HG03342 (cell line): Measurements from ENCODE around the gene PITX2.

Source experiments
- ATAC-seq: cut with Tn5 transposase; IDR thresholded peaks from one replicate; pipeline ENCODE4 v1.9.1; 2021; ENCODE audit warnings: mild to moderate bottlenecking, moderate library complexity; ENCODE audit not compliant: unreplicated experiment

Gene PITX2

DNA sequence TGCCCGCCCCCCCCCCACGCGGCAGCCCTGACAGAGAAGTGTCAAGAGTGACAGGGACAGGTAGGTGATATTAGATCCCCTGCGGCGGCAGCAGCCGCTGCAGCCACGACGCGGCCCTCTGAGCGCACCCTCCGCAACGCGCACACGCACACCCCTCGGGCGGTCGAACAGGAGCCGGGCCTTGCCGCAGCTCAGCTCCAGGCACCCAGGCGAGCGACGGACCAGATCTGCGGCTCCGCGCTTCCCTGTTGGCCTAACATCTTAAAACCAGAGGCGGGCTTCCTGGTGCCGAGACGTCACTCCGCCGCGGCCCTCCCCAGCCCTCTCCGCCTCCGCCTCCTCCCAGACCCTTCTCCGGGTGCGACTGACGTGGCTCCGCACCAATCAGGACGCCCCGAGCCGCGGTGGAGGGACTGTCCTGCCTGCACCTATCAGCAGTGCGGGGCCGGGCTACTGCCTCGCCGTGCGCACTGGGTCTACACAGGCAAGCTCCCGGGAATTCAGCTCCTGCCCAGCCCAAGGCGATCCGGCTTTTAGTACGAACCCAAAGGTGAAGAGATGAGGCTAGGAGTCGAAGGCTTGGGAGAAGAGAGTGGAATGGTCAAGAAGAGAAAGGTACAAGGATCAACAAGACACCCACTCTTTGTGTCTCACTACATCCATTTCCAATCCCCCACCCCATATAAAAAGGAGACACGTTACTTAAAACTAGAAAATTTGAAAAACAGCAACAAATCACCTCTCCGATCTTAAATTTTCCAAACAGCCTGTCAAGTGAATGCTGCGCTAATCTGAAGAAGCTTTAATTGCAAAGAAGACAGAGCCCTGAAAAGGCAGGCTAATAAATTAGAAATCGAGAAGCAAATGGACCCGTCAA, at the start of gene PITX2:
Gene PITX2 (minus strand): TSS at position 237 of the 877 bp plus-strand sequence. CDS start 617 bp downstream, outside the sequence.
- ATAC-seq, result peak; percentile 71

DNA sequence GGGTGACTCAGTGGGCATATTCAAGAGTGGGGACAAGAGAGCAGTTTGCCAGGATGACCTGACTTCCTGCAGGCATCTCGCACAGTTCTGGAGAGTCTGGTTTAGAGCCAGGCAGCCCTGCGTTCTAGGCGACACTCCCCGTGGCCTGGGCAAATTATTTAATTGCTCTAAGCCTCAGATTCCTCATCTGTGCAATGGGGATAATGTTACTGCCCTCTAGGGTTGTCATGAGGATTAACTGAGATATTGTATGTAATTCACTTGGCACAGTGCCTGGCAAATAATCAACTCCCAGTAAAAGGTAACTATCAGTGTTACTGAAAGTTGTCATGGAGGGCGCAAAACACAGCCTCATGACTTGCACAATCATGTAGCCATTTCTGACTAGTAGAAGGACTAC, 48.8 kb upstream of the PITX2 start:
- no peak for ATAC-seq

DNA sequence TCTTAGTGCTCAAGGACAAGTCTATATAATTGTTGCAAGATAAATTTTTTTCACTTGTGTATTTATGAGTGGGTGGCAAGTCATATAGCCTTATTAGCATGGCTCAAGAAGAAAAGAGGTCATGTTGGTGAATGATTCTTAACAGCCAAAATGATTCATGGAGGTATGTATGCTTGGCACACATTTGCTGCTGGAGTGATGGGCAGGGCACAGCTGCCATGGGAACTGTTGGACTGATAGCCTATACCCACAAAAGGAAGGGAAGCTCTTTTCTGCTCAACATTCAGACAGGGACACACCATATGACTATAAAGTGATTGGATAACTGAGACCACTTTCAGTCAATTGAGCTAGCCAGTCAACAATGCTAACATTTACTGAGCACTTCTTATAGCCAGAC, 46.8 kb upstream of the PITX2 start:
- ATAC-seq, result no peak

DNA sequence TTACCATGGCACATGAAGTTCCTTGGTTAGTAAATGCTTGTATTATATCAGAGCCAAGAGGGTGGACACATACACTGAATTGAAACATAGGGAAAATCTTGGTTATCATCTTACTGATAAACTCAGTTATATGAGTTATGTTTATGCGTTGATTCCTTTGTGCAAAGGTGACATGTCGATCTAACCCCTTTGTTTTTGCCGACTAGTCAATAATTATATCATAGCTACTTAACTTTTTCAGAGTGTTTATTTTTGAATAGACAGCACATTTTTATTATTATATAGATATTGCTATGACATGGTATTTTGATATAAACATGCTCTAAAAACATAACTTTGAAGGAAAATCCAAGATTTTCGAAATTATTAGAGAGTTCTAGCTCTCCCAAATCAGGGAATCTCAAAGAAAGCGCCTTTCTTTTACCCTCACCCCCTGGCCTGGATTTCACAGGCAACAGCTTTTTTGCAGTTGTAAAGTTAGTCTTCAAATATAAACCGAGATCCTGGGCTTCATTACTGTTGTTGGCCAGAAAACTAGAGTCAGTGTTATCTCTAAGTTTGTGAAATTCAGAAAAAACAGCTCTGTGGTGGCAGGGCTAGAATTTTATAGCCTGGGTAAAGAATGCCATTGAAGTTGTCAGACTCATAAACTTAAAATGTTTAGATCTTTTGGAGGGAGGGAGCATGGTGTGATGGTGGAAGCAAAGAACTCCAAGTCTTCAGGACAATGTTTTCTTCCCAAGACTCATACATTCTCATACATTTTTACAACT, 45.8 kb upstream of the PITX2 start:
- ATAC-seq, result no peak

DNA sequence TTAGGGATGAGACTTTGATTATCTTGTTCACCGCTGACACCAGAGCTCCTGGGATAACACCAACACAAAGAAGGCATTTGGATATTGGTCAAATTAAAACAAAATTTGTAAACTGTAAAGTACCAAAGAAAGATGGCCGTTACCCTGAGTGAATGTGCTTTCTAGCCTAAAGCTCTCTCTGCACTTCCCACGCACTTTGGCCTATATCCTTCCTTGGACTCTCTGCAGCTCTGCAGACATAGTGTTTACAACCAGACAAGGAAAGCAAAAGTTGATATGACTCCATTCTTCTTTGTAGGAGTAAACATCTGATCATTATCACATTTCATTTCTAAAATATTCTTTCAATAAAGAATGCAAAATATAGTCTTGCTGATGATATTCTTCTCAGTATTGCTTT, 44.8 kb upstream of the PITX2 start:
- ATAC-seq, result no peak

DNA sequence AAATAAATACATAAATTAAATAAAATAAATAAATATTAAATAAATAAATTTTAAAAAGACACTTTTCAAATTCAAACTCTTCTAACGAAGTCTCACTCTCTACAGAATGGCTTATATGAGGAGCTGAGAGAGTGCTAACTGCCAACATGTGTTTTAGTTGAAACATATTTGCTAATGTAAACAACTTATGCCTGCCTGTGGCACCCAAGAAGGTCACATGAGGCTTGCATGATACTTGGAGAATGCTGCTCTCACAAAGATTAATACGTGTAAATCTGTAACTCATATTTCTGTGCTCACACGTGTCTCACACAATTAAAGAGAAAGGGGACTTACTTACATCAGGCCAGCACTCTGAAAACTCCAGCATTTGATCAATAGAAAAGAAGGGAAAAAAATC, 43.2 kb upstream of the PITX2 start:
- no peak for ATAC-seq

DNA sequence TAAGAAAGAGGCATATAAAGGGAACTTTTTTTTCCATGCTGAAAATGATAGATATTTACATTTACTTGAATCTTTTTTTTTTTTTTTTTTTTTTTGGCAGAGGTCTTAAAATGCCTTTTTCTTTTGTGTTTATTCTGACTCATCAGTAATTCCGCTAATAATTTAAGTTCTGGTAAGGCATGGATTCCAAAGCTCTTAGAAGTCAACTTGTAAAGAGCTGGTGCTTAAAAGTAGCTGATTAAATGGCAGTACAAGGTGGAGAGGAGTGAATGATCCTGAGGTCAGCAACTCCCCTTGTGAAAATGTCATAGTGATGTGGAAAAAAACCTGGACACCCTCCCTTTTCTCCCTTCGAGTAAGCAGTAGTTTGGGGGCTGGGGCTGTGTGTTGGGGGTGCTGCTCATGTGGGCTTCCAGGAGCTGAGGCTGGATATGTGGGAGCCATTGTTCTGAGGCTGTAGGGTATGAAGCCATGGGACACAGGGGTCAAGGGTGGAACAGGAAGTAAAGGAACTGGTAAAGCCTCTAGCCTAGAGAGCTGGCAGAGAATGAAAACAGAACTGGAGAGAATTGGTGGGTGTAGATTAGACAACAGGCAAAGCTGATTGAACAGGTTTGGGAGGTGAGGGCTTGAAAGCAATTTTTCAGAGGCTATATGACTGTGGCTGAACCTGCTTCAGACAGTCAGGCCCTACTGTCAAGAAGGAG, 41.0 kb upstream of the PITX2 start:
- no peak for ATAC-seq

DNA sequence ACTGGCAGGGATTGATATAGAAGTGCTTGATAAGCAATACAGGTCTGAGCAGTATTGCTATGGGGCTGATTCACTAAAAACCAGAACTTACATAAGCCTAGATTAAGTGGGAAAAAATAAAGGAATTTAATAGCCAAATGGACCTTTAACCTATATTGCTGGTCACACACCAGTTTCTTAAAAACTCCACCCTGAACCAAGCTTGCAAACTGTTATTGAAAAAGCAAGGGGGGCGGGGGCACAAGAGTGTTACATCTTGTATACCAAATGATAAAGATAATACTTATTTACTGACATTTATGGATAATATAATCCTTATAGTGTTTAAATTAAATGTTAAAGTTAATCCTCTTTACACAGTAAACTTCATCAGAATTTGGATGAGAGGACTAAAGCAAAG, 40.3 kb upstream of the PITX2 start:
- no peak for ATAC-seq

DNA sequence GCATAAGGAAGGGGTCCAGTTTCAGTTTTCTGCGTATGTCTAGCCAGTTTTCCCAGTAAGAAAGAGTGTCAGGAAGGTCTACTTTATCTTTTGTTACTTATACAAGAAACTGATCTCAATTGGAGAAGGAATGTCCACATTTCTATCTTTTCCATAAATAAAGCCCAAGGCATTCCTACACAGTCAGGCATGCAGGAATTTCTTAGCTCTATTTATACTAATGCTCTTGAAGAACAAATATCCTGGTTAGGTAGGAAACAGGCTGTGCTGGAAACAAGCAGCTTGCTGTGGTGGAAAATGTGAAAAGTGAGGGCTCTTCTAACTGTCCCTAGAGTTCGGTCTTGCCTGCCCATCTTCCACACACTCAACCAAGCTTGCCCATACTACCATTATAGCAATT, 37.9 kb upstream of the PITX2 start:
- ATAC-seq, result no peak

DNA sequence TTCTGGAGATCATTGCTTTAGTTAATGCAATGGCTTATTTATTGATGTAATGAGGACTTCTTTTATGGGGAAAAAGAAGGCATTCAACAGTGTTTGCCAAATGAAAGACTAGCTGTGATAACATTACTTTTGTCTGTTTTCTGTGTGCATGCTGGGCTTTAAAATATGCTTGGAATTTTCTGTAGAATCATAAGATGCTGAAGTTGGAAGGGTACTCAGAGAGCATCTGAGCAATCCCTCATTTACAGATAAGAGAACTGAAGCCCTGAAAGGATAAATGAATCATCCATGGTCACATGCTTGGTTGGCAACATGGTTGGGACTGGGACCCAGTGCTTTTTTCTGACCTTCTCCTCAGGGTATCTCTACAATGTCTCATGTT, 31.4 kb upstream of the PITX2 start:
- no peak for ATAC-seq

DNA sequence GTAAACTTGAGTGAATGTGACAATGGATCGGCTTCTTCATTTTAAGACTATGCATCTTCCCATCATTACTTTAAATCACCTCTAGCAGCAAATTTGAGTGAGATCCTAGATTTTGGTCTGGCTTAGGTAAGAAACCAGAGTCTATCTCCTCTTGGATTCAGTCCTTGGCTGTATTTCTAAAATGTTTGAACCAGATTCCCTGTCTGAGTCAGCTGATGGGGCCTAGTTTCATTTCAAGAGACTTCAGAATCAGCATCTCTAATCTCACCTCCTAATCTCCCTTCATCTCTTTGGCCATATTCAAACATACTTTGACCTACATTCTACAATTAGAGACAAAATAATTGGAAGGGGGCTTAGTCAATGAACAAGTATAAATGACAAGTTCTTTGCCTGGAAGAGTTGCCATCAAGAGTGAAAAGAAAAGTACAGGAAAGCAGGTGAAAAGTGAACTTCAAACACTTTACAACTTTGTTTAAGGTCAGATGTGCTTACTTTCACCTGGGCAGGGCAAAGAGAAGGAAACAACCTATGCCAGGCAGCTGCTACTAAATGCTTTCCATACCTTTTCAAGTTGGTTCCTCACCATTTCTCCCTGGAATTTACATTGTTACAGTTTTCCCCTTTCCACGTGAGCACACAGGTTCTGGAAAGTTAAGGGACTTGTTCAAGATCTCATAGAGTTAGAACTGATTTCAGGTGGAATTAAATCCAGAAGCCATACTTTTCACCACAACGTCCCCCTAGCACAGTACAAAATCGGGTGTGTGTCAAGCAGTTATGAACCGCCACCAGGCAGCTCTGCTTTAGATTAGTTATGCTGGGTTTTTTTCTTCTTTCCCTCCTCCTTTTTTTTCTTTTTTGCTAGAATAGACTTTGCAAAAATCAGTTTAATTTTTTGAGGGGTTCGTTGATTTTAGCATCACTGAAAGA, 30.7 kb upstream of the PITX2 start:
- no peak for ATAC-seq

DNA sequence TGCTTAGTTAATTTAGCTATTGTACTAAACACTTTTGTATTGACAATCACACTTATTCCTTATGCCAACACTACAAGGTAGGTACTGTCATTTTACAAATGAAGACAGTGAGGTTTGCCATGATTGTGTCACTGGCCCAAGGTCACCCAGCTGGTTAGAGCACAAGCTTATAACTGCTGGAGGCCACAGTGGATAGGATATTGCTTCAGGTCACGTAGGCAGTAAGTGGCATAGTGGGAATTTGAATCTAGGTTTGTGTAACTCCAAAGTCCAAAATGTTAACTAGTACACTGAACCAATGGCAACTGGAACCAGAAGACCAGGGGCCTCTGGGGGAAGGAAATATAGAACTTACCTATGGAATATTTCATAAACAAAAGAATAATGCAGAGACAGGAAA, 21.1 kb upstream of the PITX2 start:
- no peak for ATAC-seq

DNA sequence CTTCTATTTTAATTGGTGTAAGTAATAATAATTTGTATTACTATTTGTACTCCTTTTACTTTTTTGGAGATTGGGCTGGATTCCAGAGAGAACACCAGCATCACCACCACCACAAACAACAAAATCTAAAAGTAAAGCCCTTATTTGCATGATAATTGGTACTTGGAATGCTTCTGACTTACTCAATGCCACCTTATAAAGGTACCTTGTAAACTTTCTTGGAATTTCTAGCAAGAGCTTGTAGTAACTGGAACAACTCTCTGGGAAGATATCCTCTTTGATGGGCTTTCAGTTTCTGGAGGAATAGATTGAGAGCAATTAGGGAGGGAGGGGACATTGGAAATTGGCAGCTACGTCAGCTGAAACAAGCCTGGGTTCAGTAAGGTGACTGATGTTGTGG, 20.2 kb upstream of the PITX2 start:
- ATAC-seq, result no peak

DNA sequence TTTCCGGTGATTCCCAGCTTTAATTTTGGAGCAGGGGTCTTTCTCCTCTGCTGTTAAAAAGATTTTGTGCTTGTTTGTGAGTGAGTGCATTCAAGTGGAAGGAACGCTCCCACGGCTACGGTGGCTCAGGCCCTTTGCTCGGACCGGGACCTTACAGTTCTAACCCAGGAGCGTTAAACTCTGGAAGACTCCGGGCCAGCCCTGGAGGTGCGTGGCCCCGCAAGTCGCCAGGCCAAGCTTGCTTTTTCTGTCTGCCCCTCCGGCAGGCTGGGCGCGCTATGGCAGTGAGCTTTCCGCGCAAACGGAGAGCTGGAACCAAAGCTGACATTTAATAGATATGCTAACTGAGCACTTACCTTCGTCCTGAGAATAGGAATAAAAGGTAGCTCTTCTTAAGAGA, 18.3 kb upstream of the PITX2 start:
- no peak for ATAC-seq

DNA sequence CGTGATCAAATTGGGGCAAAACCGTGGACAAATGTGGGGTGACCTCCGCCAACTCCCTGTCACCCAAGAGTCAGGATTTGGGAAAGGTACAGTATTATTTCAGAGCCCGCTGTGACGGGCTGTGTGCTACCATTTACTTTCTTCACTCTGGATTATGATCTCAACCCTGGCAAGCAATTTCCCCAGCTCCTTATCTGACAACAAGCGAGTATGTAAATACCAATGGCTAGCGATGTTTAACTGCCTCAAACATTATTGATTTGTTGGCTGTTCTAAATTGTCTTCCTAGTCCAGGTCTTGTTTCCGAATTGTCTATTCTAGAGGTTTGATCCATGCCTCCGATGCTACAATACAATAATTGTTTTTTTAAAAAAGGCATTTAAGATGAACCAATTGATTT, 17.7 kb upstream of the PITX2 start:
- ATAC-seq, result no peak

DNA sequence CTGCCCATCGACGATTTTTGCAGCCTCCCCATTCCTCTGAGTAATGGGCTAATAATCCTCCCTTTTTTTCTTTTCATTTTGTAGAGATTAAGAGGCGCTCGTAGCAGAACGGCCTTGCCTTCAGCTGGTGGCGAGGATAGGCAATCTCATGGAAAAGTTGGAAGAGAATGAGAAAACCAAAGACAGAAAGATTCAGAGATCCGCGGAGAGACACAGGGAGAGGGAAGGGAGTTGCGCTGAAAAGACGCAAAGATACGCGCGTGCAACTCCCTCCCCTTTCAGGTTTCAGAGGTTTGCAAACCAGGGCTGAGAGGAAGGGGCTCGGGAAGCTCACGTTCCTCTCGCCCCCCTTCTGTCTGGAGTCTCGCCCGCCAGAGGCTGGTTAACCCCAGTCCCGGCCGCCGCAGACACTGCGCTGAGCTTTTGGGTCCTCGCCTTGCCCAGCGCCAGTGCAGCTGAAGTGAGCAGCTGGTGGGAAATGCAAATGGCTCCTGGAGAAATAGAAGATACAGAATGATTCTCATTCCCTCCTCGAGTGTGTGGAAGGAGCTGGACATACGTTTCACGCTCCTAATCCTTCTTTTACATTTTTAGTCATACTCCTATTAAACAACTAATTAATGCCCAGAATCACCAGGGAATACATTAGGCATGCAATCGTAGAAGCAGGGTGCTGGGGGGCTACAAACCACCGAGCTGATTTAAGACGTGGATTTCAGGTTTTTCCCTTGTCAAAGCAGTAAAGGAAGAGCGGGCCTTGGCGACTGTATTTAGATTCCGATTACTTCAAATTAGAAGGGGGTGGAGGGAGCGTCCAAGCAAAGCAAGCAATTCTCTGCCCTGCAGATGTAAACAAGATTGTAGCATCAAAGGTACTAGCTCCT, 16.6 kb upstream of the PITX2 start:
- no peak for ATAC-seq

DNA sequence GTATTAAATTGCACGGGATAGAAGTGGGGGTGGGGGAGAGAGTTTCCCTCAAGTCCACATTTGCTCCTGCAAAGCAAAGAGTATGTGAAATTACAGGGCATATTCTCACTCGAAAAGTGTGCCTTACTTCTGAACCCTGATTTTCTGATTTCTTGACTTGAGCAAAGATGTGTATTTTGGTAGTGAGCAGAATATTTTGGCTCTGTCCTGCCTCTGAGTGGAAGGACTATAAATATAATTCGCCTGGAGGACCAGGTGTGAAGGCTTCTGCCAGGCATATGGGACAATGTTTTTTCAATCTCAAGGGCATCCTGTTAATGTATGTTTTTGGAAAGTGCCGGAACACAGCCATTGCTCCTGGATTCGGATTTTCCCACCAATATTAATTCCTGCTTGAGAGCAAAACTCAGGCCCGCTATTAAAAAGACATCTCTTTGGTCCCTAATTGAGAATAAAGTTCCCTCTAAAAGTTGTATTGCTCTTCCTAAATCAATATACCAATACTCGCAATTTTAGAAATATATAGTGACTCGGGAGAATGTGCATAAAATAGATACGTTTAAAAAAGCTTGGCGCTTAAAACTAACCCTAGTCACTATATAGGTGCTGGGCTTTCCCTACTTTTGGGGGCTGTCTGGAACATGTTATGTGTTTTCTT, 15.3 kb upstream of the PITX2 start:
- no peak for ATAC-seq

DNA sequence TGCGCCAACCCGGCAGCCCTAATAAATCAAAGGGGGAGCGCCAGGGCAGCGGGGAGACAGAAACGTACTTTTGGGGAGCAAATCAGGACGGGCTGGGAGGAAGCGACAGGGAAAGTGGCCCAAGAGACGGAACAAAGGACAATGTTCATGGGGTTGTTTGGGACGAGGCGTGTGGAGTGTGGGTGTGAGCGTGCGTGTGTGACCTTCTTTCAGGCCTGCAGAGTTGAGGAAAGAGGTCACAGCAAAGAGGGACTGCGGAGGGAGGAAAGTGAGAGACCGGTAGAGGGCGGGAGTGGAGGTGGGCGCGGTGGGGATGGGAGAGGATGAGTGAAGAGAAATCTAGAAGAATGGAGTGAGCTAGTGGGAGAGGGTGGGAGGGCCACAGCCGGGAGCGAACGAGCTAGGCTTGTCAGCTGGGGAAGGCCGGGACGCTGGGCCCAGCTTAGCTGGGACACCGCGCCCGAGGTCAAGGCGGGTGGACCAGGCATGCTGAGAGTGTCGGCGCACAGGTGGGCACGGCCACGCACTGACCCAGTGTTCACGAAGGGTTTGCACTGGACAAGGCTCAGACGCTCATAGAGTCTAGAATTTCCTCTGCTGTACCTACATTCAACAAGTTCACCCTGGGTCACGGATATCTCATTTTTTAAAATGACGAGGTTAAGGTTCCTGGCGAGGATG, 14.7 kb upstream of the PITX2 start:
- no peak for ATAC-seq
